K562 (cell line): ENCODE data around the gene SMARCA4. TPM values are rescaled to one million over a fixed set of nuclear protein-coding genes. Genes with fewer than 3 reads are reported as not detected.

Experiments
- AFF1 ChIP-seq, 2 experiments: fragments of 450-650 bp; IDR thresholded peaks; 2 replicates each; pipeline ENCODE4 v1.6.1; 2018; ENCODE audit warnings: mild to moderate bottlenecking in 2 of 2, low read depth in 1 of 2; ENCODE audit not compliant: partially characterized antibody in 2 of 2
- CBFB ChIP-seq: sonication (generic); formaldehyde crosslinking; IDR thresholded peaks from 2 replicates; pipeline ENCODE4 v1.4.0; 2020; ENCODE audit warnings: mild to moderate bottlenecking, missing genetic modification reagents
- MCM3 ChIP-seq: fragments of 450-650 bp; IDR thresholded peaks from 2 replicates; pipeline ENCODE4 v1.6.1; 2016
- MED1 ChIP-seq: sonication (generic); formaldehyde crosslinking; IDR thresholded peaks from 2 replicates; pipeline ENCODE4 v1.8.1; 2023; ENCODE audit warnings: missing genetic modification reagents, borderline replicate concordance
- MGA ChIP-seq: fragments of 450-650 bp; IDR thresholded peaks from 2 replicates; pipeline ENCODE4 v1.6.1; 2016; ENCODE audit warnings: mild to moderate bottlenecking, moderate library complexity
- MYNN ChIP-seq, 2 experiments: sonication (generic); formaldehyde crosslinking in 1 of 2; IDR thresholded peaks; 2 replicates each; pipeline versions ENCODE4 v1.5.0 to v1.6.1; 2016 to 2020; ENCODE audit warnings: antibody characterized with exemption in 1 of 2, missing genetic modification reagents in 1 of 2
- NELFE ChIP-seq: IDR thresholded peaks from 2 replicates; pipeline ENCODE4 v1.6.1; 2011; ENCODE audit warnings: mild to moderate bottlenecking; ENCODE audit not compliant: insufficient read depth, insufficient read length
- POU5F1 ChIP-seq: fragments of 150-350 bp; IDR thresholded peaks from 2 replicates; pipeline ENCODE4 v1.6.1; 2014; ENCODE audit warnings: borderline replicate concordance, low read length, low read depth, mild to moderate bottlenecking; ENCODE audit not compliant: partially characterized antibody
- RBM25 ChIP-seq: fragments of 200-400 bp; formaldehyde crosslinking; IDR thresholded peaks from 2 replicates; pipeline ENCODE4 v1.6.1; 2018; ENCODE audit warnings: low read length, low read depth, moderate library complexity; ENCODE audit not compliant: severe bottlenecking
- polyA plus RNA-seq, 8 experiments: library from polyadenylated mRNA; depleted of rRNA in 4 of 8; stranded (reverse) in 5 of 8; unstranded in 3 of 8; fragments of >200 nt; fragmentation: Nextera tagmentation in 2 of 8; fragmentation: Illumina TruSeq in 1 of 8; extraction: Ambion mirVana in 2 of 8; extraction: Trizol in 1 of 8; gene quantifications; 2 replicates each; pipeline versions ENCODE4 v1.2.1 to v1.2.3, GENCODE V29; 2011 to 2014; ENCODE audit warnings: inconsistent platforms in 1 of 8, missing spikeins in 1 of 8
- total RNA-seq, 7 experiments: library from RNA; depleted of rRNA in 6 of 7; stranded (reverse); fragments of >200 nt in 6 of 7; fragmentation: Illumina TruSeq in 2 of 7; extraction: Trizol in 2 of 7; gene quantifications; 2 replicates each; pipeline versions ENCODE4 v1.2.1 to v1.2.3, GENCODE V29; 2011 to 2021; ENCODE audit warnings: low replicate concordance in 1 of 7

Gene SMARCA4
- total and polyA plus RNA-seq, 9 of the 15 experiments (the other 6 are each of a cell fraction or from before 2014, with no cell fraction given): 19.3 to 207 (median 52.1) TPM

GRCh38 chr19:10928563-10929401 lies 32.0 kb upstream of the SMARCA4 start, which contains the start of the genes TIMM29 and YIPF2 (continued):
- no peak for TF ChIP-seq AFF1 (IDR thresholded peaks at IDR 0.05; ENCODE audit: low read depth in 1 of 2, partially characterized antibody in 2 of 2)
- TF ChIP-seq POU5F1: peak; percentile 80
- TF ChIP-seq RBM25: no peak
- TF ChIP-seq MED1 (CRISPR knock-in tag): no peak
- no peak for TF ChIP-seq NELFE
- TF ChIP-seq MCM3: no peak
- TF ChIP-seq MGA: no peak
- TF ChIP-seq MYNN (IDR thresholded peaks at IDR 0.05): no peak
- TF ChIP-seq MYNN (CRISPR knock-in tag; IDR thresholded peaks at IDR 0.05): no peak
- TF ChIP-seq CBFB (CRISPR knock-in tag): no peak
